HG03520 (cell line): Measurements from ENCODE around the gene SIGLEC7.

ENCODE experiments used
- ATAC-seq: cut with Tn5 transposase; IDR thresholded peaks from one replicate; pipeline ENCODE4 v1.9.1; 2021; ENCODE audit warnings: mild to moderate bottlenecking, moderate library complexity; ENCODE audit not compliant: unreplicated experiment

Gene SIGLEC7

DNA sequence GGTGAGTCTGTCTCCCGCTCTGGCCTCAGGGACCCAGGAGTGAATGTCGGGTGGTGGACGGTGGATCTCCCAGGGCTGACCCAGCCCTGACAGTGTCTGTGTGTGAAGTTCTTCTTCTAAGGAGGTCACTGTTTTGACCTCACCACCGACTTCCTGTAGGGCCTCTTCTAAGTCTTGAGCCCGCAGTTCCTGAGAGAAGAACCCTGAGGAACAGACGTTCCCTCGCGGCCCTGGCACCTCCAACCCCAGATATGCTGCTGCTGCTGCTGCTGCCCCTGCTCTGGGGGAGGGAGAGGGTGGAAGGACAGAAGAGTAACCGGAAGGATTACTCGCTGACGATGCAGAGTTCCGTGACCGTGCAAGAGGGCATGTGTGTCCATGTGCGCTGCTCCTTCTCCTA is at the start of gene SIGLEC7:
TSS of gene SIGLEC7 (plus strand) at position 183 of the 400 bp plus-strand sequence. CDS start at position 252, 69 bp downstream.
- ATAC-seq = no peak

GRCh38 chr19:51093101-51093500 is 49.0 kb upstream of the SIGLEC7 start:
- no peak for ATAC-seq

DNA sequence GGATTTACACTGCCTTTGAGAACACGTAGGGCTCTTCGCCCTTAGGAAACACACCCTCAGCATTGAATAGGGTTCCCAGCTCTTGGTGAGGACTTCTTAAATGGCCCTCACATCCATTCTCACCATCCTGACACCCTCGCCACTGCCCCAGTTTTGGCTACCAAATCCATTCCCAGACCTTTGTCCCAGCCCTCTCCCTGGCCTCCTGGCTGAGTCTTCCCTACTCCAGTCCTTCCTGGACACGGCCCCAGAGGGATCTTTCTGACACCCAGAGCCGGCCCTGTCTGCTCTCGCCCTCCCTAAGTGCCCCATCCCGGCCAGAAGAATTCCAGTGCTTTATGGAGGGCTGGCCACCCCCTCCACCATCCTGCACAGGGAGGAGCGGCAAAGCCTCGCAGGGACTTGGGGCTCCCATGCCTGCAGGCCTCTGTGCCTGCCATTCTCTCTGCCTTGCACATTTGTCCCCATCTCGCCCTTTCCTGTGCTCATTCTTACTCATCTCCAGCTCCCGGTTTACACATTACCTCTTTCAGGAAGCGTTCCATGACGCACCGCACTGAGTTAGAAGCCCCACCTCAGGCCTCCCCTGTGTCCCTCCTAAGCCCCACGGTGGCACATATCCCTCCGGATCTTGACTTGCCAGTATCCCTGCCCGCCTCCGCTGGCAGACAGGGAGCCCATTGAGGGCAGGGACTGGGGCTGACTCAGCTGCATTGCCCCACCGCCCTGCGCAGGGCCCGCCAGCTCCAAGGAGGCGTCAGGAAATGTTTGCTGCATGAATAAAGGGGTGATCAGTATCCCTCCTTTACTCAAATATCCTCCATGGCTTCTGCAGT is 48.4 kb upstream of the SIGLEC7 start:
- ATAC-seq = no peak

DNA sequence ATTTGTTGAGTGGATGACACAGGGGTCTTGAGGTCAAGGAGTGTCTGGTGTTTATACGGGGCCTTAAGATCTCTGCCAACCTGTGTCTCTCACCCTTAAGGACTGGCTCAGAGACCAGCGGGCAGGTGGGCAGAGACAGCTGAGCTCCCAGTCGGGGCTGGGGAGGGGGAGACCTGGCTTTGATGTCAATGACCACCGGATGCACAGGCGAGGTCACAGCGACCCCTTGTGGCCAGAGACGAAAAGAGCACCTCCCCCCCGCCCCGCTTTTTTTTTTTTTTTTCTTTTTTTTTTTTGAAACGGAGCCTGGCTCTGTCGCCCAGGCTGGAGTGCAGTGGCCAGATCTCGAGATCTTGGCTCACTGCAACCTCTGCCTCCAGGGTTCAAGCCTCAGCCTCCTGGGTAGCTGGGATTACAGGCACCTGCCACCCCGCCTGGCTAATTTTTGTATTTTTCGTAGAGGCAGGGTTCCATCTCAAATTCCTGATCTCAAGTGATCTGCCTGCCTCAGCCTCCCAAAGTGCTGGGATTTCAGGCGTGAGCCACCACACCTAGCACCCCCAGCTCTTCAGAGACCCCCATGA is 47.3 kb upstream of the SIGLEC7 start:
- ATAC-seq = no peak

DNA sequence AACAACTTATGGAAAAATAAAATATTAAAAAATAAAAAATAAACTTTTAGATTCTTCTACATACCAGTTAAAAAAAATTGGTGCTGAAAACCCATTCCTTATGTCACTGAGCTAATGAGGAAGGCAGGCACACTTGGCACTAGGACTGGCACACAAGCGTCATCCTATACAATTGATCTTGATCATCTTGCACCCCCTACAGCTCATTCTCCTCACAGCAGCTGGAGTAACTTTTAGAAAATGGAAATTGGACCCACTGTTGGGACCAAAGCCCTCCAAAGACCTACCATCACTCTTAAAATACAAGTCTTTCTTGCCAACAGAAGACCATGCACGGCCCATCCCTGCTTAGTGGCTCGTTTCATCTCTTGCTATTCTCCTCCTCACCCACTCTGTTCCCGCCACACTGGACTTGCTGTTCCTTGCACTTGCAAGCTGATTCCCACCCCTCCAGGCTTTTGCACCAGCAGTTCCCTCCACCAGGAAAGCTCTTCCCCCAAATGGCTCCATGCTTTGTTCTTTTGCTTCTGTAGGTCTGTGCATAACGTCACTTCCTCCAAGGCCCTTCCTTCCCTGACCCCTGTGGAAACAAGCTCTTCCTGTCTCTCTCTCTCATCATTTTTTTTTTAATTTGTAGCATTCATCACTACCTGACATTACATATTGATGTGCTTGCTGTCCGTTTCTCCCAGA is 45.5 kb upstream of the SIGLEC7 start:
- no peak for ATAC-seq

GRCh38 chr19:51097166-51097738 is 44.8 kb upstream of the SIGLEC7 start:
- ATAC-seq = no peak

GRCh38 chr19:51097796-51098195 is 44.3 kb upstream of the SIGLEC7 start:
- ATAC-seq = no peak

DNA sequence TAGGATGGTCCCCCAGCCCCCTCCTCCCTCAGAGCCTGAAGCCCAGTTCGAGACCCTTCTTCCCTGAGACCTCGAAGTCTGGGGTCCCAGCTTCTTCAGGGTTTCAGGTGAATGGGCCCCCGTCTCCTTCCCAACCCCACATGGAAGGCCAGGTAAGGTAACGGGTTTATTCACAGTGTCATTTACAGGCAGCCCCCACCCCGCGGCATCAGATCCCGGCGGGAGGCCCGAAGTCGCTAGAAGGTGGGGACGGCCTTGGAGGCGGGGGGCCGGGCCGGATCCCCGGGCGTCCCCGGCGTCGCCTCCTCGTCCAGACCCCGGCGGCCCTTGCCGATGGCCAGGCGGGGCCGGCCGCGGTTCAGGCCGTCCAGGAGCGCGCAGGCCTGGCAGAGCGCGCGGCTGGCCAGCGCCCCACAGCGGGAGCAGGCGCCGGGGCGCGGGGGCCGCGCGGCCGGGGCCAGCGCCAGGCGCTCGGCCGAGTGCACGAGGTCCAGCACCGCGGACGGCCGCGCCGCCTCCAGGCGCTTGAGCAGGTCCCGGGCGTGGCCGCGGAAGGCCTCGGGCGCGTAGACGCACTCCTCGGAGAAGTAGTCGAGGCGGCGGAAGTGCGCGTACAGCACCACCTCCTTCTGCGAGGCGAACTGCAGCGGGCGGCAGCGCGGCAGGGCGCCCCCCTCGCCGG is 43.6 kb upstream of the SIGLEC7 start:
- no peak for ATAC-seq

DNA sequence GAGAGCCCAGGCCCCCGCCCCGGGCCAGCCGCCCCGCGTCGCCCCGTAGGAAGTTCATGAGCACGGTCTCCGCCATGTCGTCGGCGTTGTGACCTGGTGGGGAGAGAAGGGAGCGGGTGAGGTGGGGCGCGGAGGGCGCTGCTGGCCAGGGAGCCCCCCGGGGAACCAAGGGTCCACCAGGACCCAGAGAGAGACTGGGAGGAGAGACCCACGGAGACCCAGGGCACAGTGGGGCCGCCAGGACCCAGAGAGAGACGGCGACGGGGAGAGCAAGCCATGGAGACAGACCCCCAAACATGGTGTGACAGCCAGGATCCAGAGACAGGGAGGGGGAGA is 43.1 kb upstream of the SIGLEC7 start:
- ATAC-seq = no peak

GRCh38 chr19:51100601-51101000 is 41.5 kb upstream of the SIGLEC7 start:
- ATAC-seq = no peak

- no peak for ATAC-seq
These were observed 40.8 kb upstream of the SIGLEC7 start for GRCh38 chr19:51101171-51101865.

DNA sequence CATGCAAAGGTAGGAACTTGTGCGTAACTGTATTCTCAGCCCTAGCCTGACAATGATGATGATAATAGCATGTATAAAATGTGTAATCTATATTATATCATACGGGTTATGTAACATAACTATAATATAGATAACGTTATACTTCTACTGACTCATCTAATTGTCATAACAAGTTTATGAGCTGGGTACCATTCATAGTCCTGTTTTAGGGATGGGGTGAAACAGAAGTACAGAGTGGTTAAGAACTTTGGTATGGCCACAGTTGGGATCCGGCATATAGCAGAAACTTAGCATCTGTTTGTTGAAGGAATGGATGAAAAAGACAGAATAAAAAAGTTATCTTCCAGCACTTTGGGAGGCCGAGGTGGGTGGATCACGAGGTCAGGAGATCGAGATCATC is 39.1 kb upstream of the SIGLEC7 start:
- ATAC-seq = no peak

DNA sequence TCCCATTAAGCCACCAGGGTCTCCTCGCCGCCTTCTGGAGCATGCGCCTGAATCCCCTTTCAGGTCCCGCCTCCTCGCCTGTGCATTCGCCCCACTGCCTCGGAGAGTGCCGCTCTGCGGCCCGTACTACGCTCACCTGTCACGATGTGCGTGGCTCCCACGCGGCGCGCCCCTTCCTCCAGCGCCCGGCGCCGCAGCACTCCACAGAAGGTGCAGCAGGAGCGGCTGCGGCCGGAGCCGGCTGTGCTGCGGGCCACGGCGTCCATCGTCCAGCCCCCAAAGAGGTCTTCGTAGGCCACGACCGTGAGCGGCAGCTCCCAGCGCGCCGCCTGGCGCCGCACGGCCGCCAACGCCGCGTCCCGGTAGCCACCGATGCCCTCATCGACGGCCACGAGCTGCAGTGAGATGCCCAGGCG is 38.2 kb upstream of the SIGLEC7 start:
- no peak for ATAC-seq

- no peak for ATAC-seq
These were observed 34.6 kb upstream of the SIGLEC7 start for GRCh38 chr19:51107406-51108065.

DNA sequence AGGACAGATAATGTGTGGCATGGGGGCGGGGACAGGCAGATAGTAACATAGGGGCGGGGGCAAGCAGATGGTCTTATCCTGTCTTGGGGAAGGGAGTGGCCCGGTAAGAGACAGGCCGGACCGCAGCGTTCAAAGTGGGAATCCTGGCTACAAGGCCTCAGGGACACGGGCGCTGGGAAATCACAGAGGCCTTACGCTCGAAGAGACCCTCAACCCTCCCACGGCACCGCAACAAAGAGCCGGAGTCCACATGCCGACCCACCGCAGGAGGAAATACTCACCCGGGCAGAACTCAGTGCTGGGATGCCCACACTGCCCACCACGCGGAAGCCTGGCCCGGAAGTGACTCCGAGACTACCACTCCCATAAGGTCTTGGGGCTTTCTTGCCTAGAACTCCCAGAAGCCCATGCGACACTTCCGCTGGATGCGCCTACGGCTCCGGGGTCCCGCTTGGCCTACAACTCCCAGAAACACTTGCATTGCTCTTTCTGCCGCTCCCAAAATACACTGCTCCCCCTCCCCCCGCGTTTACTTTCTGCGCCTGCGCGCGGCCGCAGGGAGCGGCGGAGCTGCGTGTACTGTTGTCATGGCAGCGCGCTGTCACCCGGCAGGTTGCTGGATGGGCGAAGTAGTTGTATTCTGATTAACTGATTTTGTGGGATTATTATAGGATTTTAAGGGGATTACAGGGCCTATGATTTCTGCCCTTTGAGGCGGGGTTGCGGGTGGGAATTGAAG is 33.9 kb upstream of the SIGLEC7 start, which contains the start of gene CTU1:
TSS of gene CTU1 (minus strand) at position 344 of the 739 bp plus-strand sequence. CDS start 3,840 bp downstream, outside the sequence.
- ATAC-seq = peak; percentile 92

DNA sequence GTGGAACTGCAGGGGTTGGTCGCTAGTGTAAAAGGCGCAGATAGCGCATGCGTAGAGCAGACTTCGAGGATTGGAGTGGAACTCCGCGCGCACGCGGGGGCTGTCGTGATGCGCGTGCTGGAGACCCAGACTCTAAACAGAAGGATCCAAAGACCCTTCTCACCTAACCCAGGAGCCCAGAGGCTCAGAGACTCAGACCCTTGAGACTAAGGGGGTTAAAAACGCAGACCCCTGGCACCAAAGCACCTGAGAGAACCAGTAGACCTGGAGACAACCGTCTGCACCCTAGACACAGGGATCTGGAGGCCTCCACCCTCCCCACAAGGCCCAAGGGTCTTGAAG is 33.3 kb upstream of the SIGLEC7 start:
- ATAC-seq = peak; percentile 13

DNA sequence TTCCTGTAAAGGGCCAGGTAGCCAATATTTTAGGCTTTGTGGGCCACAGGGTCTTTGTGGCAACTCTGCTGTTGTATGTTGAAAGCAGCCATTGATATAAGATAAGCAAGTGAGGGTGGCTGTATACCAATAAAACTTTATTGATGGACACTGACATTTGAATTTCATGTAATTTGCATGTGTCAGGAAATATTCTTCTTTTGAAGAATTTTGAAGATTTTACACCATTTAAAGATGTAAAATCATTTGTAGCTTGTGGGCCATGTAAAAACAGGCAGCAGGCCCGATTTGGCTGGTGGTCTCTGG is 31.5 kb upstream of the SIGLEC7 start:
- no peak for ATAC-seq

DNA sequence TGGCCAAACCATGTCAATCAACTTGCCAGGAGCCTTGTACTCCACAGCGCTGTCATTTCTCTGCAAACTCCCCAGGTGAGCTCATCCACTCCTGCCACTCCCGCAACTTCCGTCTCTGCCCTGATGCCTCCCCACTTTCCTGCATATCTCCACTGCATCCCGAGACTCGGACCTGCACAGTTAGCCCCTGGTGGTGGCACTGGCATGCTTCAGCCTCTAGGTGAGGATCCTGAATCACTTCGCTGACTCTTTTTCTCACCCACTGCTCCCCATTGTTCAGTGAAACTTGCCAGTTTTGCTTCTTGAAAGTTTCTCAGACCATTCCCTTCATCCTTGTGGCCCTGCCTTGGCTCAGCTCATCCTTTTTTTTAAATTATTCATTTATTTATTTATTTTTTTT is 30.5 kb upstream of the SIGLEC7 start:
- ATAC-seq = no peak

- no peak for ATAC-seq
These were observed 27.9 kb upstream of the SIGLEC7 start for GRCh38 chr19:51114087-51114729.
